ENCODE results near the gene MOCOS. TPM values are rescaled to one million over a fixed set of nuclear protein-coding genes. Genes with fewer than 3 reads are reported as not detected.

MOCOS gene
- total and polyA plus RNA-seq, 2 of the 8 experiments (the other 6 are each of a cell fraction or from before 2014, with no cell fraction given), result 4.7 to 5.8 TPM

- no peak for TF ChIP-seq KDM4A (IDR thresholded peaks at IDR 0.05; ENCODE audit: low read depth, low read length, severe bottlenecking)
- no peak for TF ChIP-seq SP1 (IDR thresholded peaks at IDR 0.05; ENCODE audit: low read depth, low read length)
- no peak for TF ChIP-seq TBP (IDR thresholded peaks at IDR 0.05; ENCODE audit: low read depth, low read length)
- TF ChIP-seq ASH2L (IDR thresholded peaks at IDR 0.05; ENCODE audit: low read length), result no peak
- no peak for TF ChIP-seq CHD1 (IDR thresholded peaks at IDR 0.05; ENCODE audit: low read depth, low read length)
Observed at GRCh38 chr18:36265015-36265414, 77.7 kb downstream of the MOCOS start (continued).

Data from H1 (cell line).